MM.1S (cell line): Measurements from ENCODE around the gene ALDH1L2.

Experiments
- EZH2 ChIP-seq: fragments of 300-600 bp; sonication (generic); optimal IDR thresholded peaks from 2 replicates; pipeline ENCODE3; 2017; ENCODE audit warnings: low read depth, mild to moderate bottlenecking, antibody characterized with exemption, low read length, mixed read lengths
- TF ChIP-seq, protein P1 (sequence below): fragments of 300-600 bp; sonication (generic); IDR thresholded peaks from 2 replicates; pipeline ENCODE4 v1.5.1; 2016; ENCODE audit warnings: antibody characterized with exemption, low read length, mixed read lengths

- TF ChIP-seq, protein P1, sequence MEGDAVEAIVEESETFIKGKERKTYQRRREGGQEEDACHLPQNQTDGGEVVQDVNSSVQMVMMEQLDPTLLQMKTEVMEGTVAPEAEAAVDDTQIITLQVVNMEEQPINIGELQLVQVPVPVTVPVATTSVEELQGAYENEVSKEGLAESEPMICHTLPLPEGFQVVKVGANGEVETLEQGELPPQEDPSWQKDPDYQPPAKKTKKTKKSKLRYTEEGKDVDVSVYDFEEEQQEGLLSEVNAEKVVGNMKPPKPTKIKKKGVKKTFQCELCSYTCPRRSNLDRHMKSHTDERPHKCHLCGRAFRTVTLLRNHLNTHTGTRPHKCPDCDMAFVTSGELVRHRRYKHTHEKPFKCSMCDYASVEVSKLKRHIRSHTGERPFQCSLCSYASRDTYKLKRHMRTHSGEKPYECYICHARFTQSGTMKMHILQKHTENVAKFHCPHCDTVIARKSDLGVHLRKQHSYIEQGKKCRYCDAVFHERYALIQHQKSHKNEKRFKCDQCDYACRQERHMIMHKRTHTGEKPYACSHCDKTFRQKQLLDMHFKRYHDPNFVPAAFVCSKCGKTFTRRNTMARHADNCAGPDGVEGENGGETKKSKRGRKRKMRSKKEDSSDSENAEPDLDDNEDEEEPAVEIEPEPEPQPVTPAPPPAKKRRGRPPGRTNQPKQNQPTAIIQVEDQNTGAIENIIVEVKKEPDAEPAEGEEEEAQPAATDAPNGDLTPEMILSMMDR: no peak
- no peak for TF ChIP-seq EZH2
Observed at GRCh38 chr12:104973250-104973649, 111.0 kb downstream of the ALDH1L2 start.
